Midbrain (tissue), 1 donor: Measurements from ENCODE around the gene USF3.

ENCODE experiments used
- DNase-seq: peaks from one replicate; lab custom pipeline; 2025; lab: John Stamatoyannopoulos, UW

Gene USF3

DNA sequence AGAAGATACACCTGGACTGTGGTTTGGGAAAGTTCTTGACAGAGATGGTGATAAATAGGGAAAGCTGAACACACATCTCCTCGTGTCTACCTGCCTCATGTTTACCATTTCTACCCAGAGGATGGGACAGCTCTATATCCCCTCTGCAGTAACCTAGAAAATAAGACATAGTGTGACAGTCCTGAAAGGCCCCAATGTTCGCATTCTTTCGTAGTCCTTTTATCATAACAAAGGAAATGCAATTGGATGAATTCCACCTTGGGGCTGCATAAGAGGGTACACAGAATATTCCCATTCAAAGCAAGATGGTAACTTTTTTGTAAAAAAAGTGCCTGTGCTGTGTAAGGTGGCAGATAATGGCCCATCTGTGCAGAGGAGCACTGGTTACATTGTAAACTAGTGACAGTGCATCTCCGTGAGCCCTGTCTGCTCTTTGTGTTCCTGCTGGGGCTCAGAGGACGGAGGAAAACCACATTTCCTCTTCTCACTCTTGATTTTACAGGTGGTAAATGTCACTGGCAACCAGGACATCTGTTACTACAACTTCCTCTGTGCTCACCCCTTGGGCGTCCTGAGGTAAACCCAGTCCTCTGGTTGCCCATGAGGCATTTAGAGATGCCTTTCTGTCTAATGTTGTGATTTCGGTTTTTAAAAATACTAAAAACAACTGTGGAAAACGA is 89.8 kb downstream of the USF3 start:
- no peak for DNase-seq

DNA sequence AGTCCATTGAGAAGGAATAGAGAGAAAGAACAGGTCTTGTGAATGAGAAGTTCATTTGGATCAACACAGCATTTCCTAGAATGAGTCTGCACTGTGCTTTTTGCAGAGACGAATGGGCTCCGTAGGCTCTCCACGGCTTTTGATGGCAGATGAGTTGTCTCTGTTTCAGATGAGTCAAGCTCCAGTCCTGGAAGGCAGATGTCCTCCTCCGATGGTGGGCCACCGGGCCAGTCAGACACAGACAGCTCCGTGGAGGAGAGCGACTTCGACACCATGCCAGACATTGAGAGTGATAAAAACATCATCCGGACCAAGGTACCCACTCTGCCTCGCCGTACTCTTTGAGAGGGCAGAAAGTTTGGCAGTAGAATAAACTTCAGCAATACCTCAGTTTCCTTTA is 93.6 kb downstream of the USF3 start:
- DNase-seq = no peak

DNA sequence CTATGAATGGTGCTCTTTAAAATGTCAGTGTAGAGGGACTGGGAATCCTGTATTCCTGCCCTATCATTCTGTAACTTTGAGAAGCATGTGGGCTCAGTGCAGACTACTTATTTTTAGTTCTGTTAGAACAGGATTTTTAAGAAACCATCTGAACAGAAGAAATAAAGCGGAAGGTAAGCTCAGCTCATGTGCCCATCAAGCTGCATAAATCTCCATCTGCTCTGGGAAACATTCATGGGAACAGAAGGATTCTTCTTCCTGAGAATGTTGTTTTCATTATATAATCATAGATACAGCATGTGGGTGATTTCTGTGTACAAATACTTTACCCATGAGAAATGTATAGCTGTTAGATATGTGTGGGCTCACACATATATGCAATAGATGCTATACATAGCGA is 94.2 kb downstream of the USF3 start:
- no peak for DNase-seq

DNA sequence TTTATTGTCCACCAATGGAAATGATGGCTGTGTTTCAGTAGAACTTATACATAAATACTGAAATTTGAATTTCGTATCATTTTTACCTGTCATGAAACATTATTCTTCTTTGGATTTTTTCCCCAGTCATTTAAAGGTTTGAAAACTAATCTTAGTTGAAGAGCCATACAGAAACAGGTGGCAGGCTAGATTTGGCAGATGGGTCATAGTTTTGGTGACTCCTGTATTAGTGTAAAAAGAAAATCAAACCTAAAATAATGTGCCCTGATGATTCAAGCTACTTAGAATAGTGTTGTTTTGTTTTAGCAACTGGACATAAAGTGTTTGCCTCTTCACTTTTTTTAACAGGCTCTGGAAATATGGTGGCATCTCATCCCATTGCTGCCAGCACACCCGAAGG is 95.2 kb downstream of the USF3 start:
- DNase-seq = no peak

DNA sequence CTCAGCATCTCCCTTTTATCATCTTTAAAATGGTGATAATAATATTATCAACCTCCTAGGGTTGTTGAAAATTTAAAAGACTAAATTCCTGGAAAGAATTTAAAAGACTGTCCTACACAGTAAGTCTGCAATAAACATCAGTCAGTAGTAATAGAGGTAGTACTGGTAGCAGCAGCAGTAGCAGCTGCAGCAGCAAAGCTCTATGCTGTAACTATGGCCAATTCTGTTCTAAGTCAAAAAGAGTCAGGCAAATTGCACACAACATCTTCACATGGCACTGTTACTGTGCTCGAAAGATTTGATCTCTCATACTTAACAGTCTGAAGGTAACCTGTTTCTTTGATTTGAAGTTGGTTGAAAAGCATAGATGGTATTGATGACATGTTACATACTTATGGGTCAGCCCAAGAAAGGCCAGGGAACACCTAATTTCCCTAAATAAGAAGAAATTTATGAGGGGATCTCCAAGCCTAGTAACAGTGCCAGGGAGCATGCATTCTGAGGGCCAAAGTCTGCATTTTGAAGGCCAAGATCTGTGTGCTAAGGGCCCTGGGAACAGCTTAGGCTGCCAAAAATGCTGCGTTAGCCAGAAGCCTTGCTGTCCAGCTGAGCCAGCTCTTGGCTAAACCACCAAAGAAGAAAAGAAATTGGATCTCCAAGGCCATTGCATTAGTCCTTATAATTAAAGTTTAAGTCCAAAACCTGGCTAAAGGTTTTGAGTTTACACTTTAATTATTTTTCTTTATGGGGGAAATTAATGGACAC is 95.8 kb downstream of the USF3 start:
- DNase-seq = peak; percentile 45
